Thyroid gland (tissue), 4 donors: ENCODE data around the gene GPR18.

Source experiments
- CTCF ChIP-seq, 6 experiments: fragments of 200-600 bp in 3 of 6; fragments of 450-650 bp in 3 of 6; sonication (generic) in 3 of 6; IDR thresholded peaks; one replicate each; pipeline ENCODE4 v1.5.1; 2016 to 2019; ENCODE audit warnings: antibody characterized with exemption in 6 of 6, mild to moderate bottlenecking in 2 of 6, inconsistent platforms in 1 of 6, moderate library complexity in 1 of 6
- POLR2A ChIP-seq, 2 donors: fragments of 450-650 bp; IDR thresholded peaks; one replicate each; pipeline ENCODE4 v1.6.1; 2017; ENCODE audit warnings: antibody characterized with exemption in 2 of 2, mild to moderate bottlenecking in 2 of 2, moderate library complexity in 1 of 2

GRCh38 chr13:99285432-99286182 lies 27.4 kb upstream of the GPR18 start:
- TF ChIP-seq CTCF (IDR thresholded peaks at IDR 0.05) (no peak), POLR2A (IDR thresholded peaks at IDR 0.05) (no peak)
